SK-N-SH (cell line): ENCODE data around the gene LPAR1. TPM values are rescaled to one million over a fixed set of nuclear protein-coding genes. Genes with fewer than 3 reads are reported as not detected.

Experiments used
- CTCF ChIA-PET: fragments of 300-600, 350-600 bp; formaldehyde crosslinking; extraction: SDS; loops from one replicate; lab custom pipeline; 2021; lab: Yijun Ruan, JAX
- POLR2A ChIA-PET: fragments of 350-600 bp; sonication (Branson Sonifier 250); formaldehyde crosslinking; extraction: SDS; loops from one replicate; lab custom pipeline; 2020; ENCODE audit warnings: antibody characterized with exemption, inconsistent platforms; lab: Yijun Ruan, JAX
- DNase-seq: peaks from one replicate; pipeline ENCODE4 v3.0.0; 2012
- H2AFZ ChIP-seq: fragments of 200-600 bp; sonication (generic); 2 replicates; pipeline ENCODE4 v1.8.1; 2016; ENCODE audit warnings: antibody characterized with exemption, mild to moderate bottlenecking, low read depth
- H3F3A ChIP-seq: fragments of 200-600 bp; sonication (generic); replicated peaks from 2 replicates; pipeline ENCODE3; 2016; ENCODE audit warnings: antibody characterized with exemption, mild to moderate bottlenecking; ENCODE audit not compliant: insufficient read depth
- H3K27ac ChIP-seq, 2 experiments: fragments of 200-500 bp in 1 of 2; fragments of 200-600 bp in 1 of 2; sonication (Bioruptor generic) in 1 of 2; sonication (generic), shearing (Covaris generic) in 1 of 2; 2 replicates each; pipeline versions ENCODE4 v1.5.1 to v1.6.1; 2014 to 2016; ENCODE audit warnings: low read depth in 2 of 2, inconsistent platforms in 1 of 2, low read length in 1 of 2, mild to moderate bottlenecking in 1 of 2, mixed read lengths in 1 of 2
- H3K27me3 ChIP-seq: fragments of 200-600 bp; sonication (generic), shearing (Covaris generic); 2 replicates; pipeline ENCODE4 v1.6.1; 2016; ENCODE audit warnings: mixed run types; ENCODE audit not compliant: insufficient read depth
- H3K36me3 ChIP-seq, 2 experiments: fragments of 200-500 bp in 1 of 2; fragments of 200-600 bp in 1 of 2; sonication (Bioruptor generic) in 1 of 2; sonication (generic) in 1 of 2; replicated peaks in 1 of 2; 2 replicates each; pipeline versions ENCODE3 to v1.5.1; 2014 to 2016; ENCODE audit warnings: low read length in 1 of 2, mild to moderate bottlenecking in 1 of 2; ENCODE audit not compliant: insufficient read depth in 2 of 2, control insufficient read depth in 1 of 2
- H3K4me1 ChIP-seq, 2 experiments: fragments of 200-500 bp in 1 of 2; fragments of 200-600 bp in 1 of 2; sonication (Bioruptor generic) in 1 of 2; sonication (generic), shearing (Covaris generic) in 1 of 2; 2 replicates each; pipeline versions ENCODE4 v1.5.1 to v1.6.1; 2014 to 2016; ENCODE audit warnings: low read depth in 1 of 2, low read length in 1 of 2, mixed run types in 1 of 2; ENCODE audit not compliant: insufficient read depth in 2 of 2, control insufficient read depth in 1 of 2
- H3K4me2 ChIP-seq: fragments of 200-600 bp; sonication (generic), shearing (Covaris generic); 2 replicates; pipeline ENCODE4 v1.6.1; 2017; ENCODE audit warnings: mixed run types
- H3K4me3 ChIP-seq, 2 experiments: fragments of 200-500 bp in 1 of 2; fragments of 200-600 bp in 1 of 2; sonication (Bioruptor generic) in 1 of 2; sonication (generic), shearing (Covaris generic) in 1 of 2; 2 replicates each; pipeline versions ENCODE4 v1.5.1 to v1.8.1; 2014 to 2016; ENCODE audit warnings: low read depth in 2 of 2, inconsistent platforms in 1 of 2, low read length in 1 of 2, mild to moderate bottlenecking in 1 of 2, mixed read lengths in 1 of 2, moderate library complexity in 1 of 2
- H3K79me2 ChIP-seq: fragments of 200-600 bp; sonication (generic); 2 replicates; pipeline ENCODE4 v1.8.1; 2017; ENCODE audit warnings: mild to moderate bottlenecking; ENCODE audit not compliant: insufficient read depth
- H3K9ac ChIP-seq: fragments of 200-600 bp; sonication (generic); 2 replicates; pipeline ENCODE4 v1.6.1; 2017; ENCODE audit warnings: mixed run types
- H3K9me2 ChIP-seq: fragments of 200-600 bp; sonication (generic); 2 replicates; pipeline ENCODE4 v1.6.1; 2017; ENCODE audit warnings: mixed run types
- H3K9me3 ChIP-seq: fragments of 200-600 bp; sonication (generic); 2 replicates; pipeline ENCODE4 v1.6.1; 2017; ENCODE audit warnings: mixed run types, mild to moderate bottlenecking, moderate library complexity
- H4K20me1 ChIP-seq: fragments of 200-600 bp; sonication (generic); 2 replicates; pipeline ENCODE4 v1.6.1; 2017; ENCODE audit warnings: mild to moderate bottlenecking, mixed run types; ENCODE audit not compliant: insufficient read depth
- CTCF ChIP-seq: fragments of 200-600 bp; sonication (generic); IDR thresholded peaks from 2 replicates; pipeline ENCODE4 v1.6.1; 2017; ENCODE audit warnings: antibody characterized with exemption, mild to moderate bottlenecking, moderate library complexity
- MXI1 ChIP-seq: IDR thresholded peaks from 2 replicates; pipeline ENCODE4 v1.6.1; 2012; ENCODE audit warnings: mild to moderate bottlenecking, low read depth, low read length, improper control_type of control experiment
- PBX3 ChIP-seq: IDR thresholded peaks from 2 replicates; pipeline ENCODE4; 2012
- USF2 ChIP-seq: fragments of 150-350 bp; IDR thresholded peaks from 2 replicates; pipeline ENCODE4 v1.6.1; 2017; ENCODE audit warnings: antibody characterized with exemption, low read length, low read depth, borderline replicate concordance
- WGBS: methylation state at CpG from one replicate; pipeline ENCODE4 v1.1.6; 2017; ENCODE audit warnings: low lambda C conversion rate; 5-methylcytosine and 5-hydroxymethylcytosine counted together
- polyA plus RNA-seq, 3 experiments: library from polyadenylated mRNA; depleted of rRNA; stranded (reverse); fragments of >200 nt; gene quantifications; 2 replicates each; pipeline ENCODE4 v1.2.3, GENCODE V29; 2012
- TF ChIP-seq, protein P1 (sequence below): IDR thresholded peaks from 2 replicates; pipeline ENCODE4 v1.4.0; 2012; ENCODE audit warnings: low read depth, borderline replicate concordance

The LPAR1 gene, protein sequence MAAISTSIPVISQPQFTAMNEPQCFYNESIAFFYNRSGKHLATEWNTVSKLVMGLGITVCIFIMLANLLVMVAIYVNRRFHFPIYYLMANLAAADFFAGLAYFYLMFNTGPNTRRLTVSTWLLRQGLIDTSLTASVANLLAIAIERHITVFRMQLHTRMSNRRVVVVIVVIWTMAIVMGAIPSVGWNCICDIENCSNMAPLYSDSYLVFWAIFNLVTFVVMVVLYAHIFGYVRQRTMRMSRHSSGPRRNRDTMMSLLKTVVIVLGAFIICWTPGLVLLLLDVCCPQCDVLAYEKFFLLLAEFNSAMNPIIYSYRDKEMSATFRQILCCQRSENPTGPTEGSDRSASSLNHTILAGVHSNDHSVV
- 9.4 and 12.3 TPM in 2 replicates for polyA plus RNA-seq (2012; rRNA removed)
- polyA plus RNA-seq (2012; cell fraction: cytosol; rRNA removed), result 8.3 and 9.4 TPM in 2 replicates
- 4.7 and 7.3 TPM in 2 replicates for polyA plus RNA-seq (2012; cell fraction: nucleus; rRNA removed)

- TF ChIP-seq, protein P1, sequence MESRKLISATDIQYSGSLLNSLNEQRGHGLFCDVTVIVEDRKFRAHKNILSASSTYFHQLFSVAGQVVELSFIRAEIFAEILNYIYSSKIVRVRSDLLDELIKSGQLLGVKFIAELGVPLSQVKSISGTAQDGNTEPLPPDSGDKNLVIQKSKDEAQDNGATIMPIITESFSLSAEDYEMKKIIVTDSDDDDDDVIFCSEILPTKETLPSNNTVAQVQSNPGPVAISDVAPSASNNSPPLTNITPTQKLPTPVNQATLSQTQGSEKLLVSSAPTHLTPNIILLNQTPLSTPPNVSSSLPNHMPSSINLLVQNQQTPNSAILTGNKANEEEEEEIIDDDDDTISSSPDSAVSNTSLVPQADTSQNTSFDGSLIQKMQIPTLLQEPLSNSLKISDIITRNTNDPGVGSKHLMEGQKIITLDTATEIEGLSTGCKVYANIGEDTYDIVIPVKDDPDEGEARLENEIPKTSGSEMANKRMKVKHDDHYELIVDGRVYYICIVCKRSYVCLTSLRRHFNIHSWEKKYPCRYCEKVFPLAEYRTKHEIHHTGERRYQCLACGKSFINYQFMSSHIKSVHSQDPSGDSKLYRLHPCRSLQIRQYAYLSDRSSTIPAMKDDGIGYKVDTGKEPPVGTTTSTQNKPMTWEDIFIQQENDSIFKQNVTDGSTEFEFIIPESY, result no peak
- TF ChIP-seq USF2, result no peak
- Histone ChIP-seq H3K27me3 (no peaks in the 10 kb centered on the region), H3F3A (no peaks in the 10 kb centered on the region), H4K20me1 (no peaks in the 10 kb centered on the region), H3K36me3 (no peaks in the 10 kb centered on the region), H3K9ac (peak within 1 kb of the TSS; percentile 52), H3K79me2 (no peaks in the 10 kb centered on the region; the same call in 1 of the 2 replicates), H3K4me1 (peaks cover 8 to 16% of the 10 kb centered on the region in 2 experiments; a peak in 3 of 4 replicates), H2AFZ (peak within 1 kb of the TSS; percentile 85), H3K27ac (no peak within 1 kb of the TSS), H3K4me3 (peak within 1 kb of the TSS; percentile 68 to 72), H3K9me2 (no peaks in the 10 kb centered on the region), H3K9me3 (no peaks in the 10 kb centered on the region), H3K4me2 (peak within 1 kb of the TSS; percentile 90)
- DNase-seq, result peak; percentile 84
- POLR2A ChIA-PET, result no interaction called here
- CTCF ChIA-PET, result interaction anchor here (0.9 to 1.4 kb wide), 5 partner anchors 9 to 260 kb away, joined by 3 to 4 read pairs (median 3); no protein-coding TSS in a partner anchor
- WGBS, result 48% methylated on average over 39 of the region's 72 CpGs
Measured at GRCh38 chr9:111038331-111039230, at the start of gene LPAR1. Gene LPAR1, minus strand, starts transcription at chr9:111038470. Its CDS starts 66,353 bp downstream, at chr9:110972117.

DNA sequence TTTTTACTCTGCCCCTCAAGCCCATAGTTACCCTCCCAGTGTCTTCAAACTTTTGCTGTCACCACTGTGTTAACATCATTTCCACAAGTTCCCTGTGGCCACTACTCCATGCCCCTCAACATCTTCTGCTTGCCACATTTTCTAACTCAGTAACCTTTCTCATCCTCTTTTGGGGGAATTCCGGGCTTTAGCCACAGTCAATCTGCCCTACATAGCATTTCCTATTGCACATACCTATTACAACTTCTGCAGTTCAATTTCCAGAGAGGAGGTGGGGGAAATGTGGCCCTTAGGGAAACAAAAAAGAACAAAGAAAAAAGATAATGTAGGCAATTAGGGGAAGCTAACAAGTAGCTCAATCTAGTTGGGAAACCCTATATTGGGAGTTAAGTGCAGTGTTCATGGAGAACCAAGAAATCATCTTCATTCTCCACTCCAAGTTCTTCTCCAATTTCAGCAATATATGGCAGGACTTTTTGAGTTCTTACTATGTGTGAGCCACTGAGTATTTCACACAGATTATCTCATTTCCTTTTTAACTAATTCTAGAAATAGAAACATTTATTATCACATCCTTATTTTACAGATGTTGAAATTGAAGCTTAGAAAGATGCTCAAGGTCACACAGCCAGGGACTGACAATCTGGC lies 40.2 kb upstream of the LPAR1 start:
- CTCF ChIA-PET, result no interaction called here
- H3F3A ChIP-seq, result no peaks in the 10 kb centered on the region
- no peaks in the 10 kb centered on the region for H3K79me2 ChIP-seq
- no peak for DNase-seq
- no peak overlapping the region for H3K9ac ChIP-seq
- POLR2A ChIA-PET, result no interaction called here
- no peak overlapping the region for H3K4me3 ChIP-seq
- no peaks in the 10 kb centered on the region for H3K4me1 ChIP-seq
- H3K27ac ChIP-seq, result no peak overlapping the region
- TF ChIP-seq CTCF (no peak), PBX3 (no peak), MXI1 (no peak)
- no peaks in the 10 kb centered on the region for H3K9me2 ChIP-seq
- H3K4me2 ChIP-seq, result no peak overlapping the region
- no peak overlapping the region for H2AFZ ChIP-seq
- H3K36me3 ChIP-seq, result no peaks in the 10 kb centered on the region
- no peaks in the 10 kb centered on the region for H4K20me1 ChIP-seq
- H3K27me3 ChIP-seq, result no peaks in the 10 kb centered on the region
- WGBS, result 93% methylated on average over 1 of the region's 1 CpG
- no peaks in the 10 kb centered on the region for H3K9me3 ChIP-seq
